Raji (cell line): ENCODE results near the gene BCL11A.

Experiments used
- POLR2A ChIP-seq: IDR thresholded peaks from 2 replicates; pipeline ENCODE4 v1.6.1; 2011; ENCODE audit warnings: low read depth, low read length, control low read depth; ENCODE audit not compliant: insufficient read depth

Gene BCL11A

DNA sequence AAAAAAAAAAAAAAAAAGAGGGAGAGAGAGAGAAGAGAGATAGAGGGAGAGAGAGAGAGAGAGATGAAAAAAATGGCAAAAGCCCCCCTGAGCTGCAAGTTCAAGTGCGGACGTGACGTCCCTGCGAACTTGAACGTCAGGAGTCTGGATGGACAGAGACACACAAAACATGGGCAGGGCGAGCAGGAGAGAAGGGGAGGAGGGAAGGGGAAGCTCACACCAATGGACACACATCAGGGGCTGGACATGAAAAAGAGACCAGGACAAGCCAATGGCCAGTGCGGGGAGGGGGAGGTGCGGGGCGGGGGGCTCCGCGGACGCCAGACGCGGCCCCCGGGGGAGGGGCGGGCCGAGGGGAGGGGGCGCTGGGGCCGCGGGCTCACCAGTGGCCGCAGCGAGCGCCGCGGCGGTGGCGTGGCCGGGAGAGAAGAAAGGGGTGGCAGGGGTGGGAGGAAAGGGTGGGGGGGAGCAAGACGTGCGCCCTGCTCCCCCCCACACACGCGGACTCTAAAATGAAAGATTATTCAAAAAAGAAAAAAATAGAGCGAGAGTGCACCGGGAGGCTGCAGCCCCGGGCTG is at the start of gene BCL11A:
Gene BCL11A, minus strand, starts transcription at position 160 of the 579 bp plus-strand sequence. CDS start 384 bp downstream, outside the sequence.
- peak; percentile 70 for TF ChIP-seq POLR2A

DNA sequence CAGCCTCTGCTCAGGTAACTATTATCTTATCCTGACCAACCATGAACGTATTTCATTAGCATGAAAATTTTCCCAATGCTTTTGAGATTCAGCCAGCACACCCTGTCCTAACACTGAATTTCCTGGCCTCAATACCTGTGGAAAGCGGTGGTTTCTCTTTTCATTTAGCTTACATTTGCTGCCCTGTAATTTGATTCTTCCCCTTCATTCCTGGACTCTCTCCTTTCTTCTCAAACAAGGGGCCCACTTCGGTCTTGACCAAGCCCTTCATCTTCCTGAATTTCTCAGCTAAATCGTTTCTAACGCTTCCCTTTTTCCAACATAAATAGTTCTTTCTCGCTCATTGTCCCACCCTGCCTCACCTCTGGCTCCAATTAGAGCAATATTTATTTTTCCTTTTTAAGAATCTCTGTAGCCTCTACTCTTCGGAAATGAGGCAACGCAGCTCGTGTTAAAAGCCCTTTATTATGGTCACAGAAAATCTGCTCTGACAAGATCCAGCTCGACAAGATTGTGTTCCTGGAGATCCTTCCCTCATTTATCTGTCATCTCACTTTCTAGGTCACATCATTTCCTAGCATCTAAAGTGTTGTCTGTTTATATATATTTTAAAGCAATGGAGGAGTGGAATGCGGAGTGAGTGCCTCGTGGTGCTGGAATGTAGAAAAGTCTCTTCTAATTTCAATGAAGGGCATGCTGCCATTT is 49.5 kb upstream of the BCL11A start:
- no peak for TF ChIP-seq POLR2A

GRCh38 chr2:60602388-60602787 is 48.9 kb upstream of the BCL11A start:
- TF ChIP-seq POLR2A: no peak

DNA sequence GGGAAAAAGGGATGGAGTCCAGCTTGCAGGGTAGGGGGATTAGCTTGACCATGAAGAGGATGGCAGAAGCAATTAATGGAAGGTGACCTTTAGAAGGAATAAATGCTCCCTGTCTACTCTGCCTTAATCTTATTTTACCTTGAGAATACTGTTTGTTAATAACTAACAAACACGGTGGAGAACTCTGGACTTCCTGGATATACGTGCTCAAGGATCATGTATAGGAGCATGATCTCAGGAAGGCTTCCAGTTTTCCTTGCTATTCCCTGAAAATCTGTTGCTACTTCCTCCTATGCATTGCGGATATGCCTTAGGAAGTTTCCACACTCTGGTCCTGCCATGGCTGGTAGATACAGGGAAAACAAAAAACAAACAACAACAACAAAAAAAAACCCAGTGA is 44.8 kb upstream of the BCL11A start:
- no peak for TF ChIP-seq POLR2A

DNA sequence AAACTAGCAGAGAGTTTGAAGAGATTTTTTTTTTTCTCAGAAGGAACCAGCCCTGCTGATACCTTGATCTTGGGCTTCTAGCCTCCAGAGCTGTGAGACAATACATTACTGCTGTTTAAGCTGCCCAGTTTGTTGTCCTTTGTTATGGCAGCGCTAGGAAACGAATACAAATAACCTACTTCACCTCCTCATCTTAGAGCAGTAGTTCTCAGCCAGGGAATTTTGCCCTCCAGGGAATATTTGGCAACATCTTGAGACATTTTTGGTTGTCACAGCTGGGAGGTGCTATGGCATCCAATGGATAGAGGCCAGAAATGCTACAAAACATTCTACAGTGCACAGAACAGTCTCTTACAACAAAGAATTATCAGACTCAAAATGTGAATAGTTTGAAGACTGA is 43.9 kb upstream of the BCL11A start:
- TF ChIP-seq POLR2A: no peak

- no peak for TF ChIP-seq POLR2A
Measured at GRCh38 chr2:60596411-60596810, 43.0 kb upstream of the BCL11A start.

DNA sequence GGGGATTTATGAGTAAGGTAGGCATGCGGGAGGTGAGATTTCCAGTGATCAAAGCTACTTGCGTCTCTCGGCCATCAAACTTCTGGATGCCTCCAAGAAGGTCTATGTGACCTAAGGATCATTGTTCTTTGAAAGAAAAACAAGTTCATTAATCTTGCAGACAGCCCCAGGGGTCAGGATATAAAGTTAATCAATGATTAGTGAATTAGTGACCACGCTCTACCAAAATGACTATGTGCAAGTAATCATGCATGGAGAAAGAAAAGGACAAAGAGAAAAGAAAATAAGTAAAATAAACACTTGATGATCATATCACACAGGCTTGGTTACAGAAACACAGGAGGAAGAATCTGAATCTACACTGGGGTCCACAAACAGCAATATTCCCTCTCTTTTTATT is 42.5 kb upstream of the BCL11A start:
- no peak for TF ChIP-seq POLR2A

- TF ChIP-seq POLR2A: no peak
Measured at GRCh38 chr2:60589104-60589503, 35.6 kb upstream of the BCL11A start.

DNA sequence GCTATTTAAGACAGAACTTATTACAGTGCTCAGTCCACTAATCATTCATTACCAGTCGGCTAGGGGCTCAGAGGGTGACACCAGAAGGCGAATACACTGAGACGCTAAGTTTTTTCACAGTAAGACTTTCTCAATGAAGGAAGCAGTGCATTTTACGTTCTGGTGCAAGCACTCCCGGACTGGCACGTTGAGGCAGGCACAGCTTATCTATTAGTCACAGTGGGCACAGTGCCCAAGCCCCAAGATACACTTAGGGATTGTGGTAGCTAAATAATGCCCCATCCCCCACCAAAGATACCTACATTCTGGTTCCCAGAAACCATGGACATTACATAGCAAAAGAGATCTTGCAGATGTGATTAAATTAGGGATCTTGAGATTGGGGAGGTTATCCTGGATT is 32.6 kb upstream of the BCL11A start:
- TF ChIP-seq POLR2A: no peak

- no peak for TF ChIP-seq POLR2A
Measured at GRCh38 chr2:60585276-60585675, 31.8 kb upstream of the BCL11A start.

- no peak for TF ChIP-seq POLR2A
Measured at GRCh38 chr2:60583604-60584003, 30.1 kb upstream of the BCL11A start.

DNA sequence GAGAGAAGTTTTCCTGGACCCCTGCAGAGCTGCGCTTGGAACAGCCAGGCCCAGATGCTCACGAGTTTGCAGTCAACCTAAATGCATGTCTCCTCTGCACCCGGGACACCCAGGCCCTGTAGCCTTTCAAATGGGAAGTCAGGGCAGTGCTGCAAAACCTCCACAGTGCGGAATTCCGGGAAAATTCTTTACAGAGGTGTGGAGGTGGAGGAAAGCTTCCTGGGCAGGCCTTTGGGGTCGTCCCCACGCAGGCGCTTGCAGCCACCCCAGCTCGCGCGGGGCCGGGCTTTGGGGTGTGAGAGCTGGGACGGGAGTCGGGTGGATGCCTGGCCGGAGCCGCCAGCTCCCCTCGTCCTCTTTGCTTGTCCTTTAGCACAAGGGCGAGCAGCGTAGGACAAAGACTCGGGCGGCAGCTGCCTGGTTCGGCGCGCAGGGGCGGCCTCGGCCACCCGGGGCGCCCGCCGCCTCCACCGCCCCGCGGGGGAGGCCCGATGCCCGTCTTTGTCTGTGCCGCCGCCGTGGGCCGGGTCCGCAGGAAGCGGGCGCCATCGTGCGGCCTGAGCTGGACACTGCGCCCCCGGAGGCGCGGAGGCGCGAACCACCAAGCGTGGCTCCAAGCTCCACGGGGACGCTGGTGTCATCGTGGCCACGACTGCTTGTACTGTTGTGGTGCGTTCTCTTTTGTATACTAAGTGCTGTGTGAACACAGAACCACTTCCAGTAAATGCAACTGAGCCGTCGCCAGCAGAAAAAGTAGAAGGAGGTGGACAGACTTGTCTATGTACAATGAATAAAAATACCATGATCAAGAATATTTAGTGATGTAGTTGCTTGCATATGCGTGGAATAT is 28.2 kb upstream of the BCL11A start:
- TF ChIP-seq POLR2A: no peak

DNA sequence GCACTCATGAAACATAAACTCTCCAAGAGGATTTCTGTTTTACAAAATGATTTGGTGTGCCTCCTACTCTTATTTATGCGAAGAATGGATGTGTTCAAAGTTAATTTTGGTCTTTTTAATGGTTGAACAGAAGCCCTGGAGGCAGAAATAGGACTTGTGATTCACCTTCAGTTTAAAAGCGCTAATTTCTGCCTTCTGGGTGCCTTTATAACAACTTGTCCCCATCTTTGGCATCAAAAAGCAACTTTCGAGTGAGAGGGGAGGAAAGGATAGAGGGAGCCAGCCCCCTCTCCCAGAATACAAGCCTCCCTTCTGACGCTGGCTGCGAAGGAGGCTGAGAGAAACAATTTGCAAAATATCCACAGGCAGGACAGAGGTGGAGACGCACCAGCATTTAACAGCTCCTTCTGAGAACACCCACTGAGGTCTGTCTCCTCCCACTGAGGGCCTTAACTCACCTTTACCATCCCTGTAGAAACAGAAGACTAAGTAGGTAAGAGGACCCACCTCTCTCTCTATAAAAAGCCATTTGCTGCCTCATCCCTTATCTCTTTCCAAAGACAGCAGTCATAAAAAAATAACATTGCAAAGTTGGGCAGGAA is 24.3 kb upstream of the BCL11A start:
- no peak for TF ChIP-seq POLR2A

DNA sequence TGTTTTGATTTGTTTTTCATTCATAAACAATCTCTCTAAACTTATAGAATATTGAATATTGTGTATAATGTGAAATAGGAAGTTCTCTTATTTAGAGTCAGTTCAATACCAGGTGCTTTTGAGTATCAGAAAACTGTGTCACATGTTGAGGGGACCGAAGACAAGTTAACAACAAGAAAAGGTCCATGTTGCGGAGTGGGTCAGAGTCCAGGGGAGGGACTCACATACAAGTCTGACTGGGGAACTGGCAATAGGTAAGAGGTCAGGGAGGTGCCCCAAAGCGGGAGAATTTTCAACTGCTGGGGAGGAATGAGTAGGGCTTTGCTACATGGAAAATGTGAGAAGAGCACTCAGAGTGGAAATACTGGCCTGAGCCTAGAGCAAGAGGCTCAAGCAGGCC is 19.8 kb upstream of the BCL11A start:
- no peak for TF ChIP-seq POLR2A

- no peak for TF ChIP-seq POLR2A
Measured at GRCh38 chr2:60570251-60570650, 16.8 kb upstream of the BCL11A start.
